Left ventricle myocardium inferior (tissue), 1 donor: Measurements from ENCODE around the gene CD164. TPM values are rescaled to one million over a fixed set of nuclear protein-coding genes. Genes with fewer than 3 reads are reported as not detected.
A peak's percentile ranks its signal among the peaks of the same experiment; 100 is the strongest.

ENCODE experiments used
- DNase-seq: peaks from one replicate; pipeline ENCODE4 v3.0.0-alpha.2; 2020
- H3K27ac ChIP-seq: fragments of 200-600 bp; replicated peaks from 2 replicates; pipeline ENCODE4 v1.8.0; 2021
- H3K27me3 ChIP-seq: fragments of 200-600 bp; 2 replicates; pipeline ENCODE4 v1.8.0; 2021; ENCODE audit warnings: low read depth
- H3K36me3 ChIP-seq: fragments of 200-600 bp; 2 replicates; pipeline ENCODE4 v1.8.0; 2021
- H3K4me1 ChIP-seq: fragments of 200-600 bp; 2 replicates; pipeline ENCODE4 v1.8.0; 2021
- H3K4me3 ChIP-seq: fragments of 200-600 bp; 2 replicates; pipeline ENCODE4 v1.8.0; 2021; ENCODE audit warnings: mild to moderate bottlenecking, moderate library complexity
- H3K9me3 ChIP-seq: fragments of 200-600 bp; replicated peaks from 2 replicates; pipeline ENCODE4 v1.8.0; 2021
- intact Hi-C: fragments of 100-400 bp; cut with micrococcal nuclease; formaldehyde crosslinking; loops from one replicate; pipeline ENCODE4 v1.11.0; 2022
- total RNA-seq: library from RNA; stranded (reverse); fragmentation: NEBNext Ultra II Directional; extraction: Animal tissue kit (Norgen Biotek cat#: 25700); gene quantifications from one replicate; pipeline ENCODE4 v1.2.1, GENCODE V29; 2021
- TF ChIP-seq, protein P1 (sequence below): fragments of 200-600 bp; IDR thresholded peaks from 2 replicates; pipeline ENCODE4 v1.8.0; 2021; ENCODE audit warnings: antibody characterized with exemption, mild to moderate bottlenecking, borderline replicate concordance
- donor health status: DM: no; HTN: yes; CAD: no; lungs with severe emphysema.

CD164 gene
- total RNA-seq, 1 donor from 2014 or later = 93.3 TPM

- DNase-seq = no peak
- H3K9me3 ChIP-seq = no peaks in the 10 kb centered on the region
- no peaks in the 10 kb centered on the region for H3K27me3 ChIP-seq
- no peak overlapping the region for H3K27ac ChIP-seq
- intact Hi-C loops = no loop called here
- H3K4me1 ChIP-seq = no peaks in the 10 kb centered on the region
- no peak overlapping the region for H3K4me3 ChIP-seq
- H3K36me3 ChIP-seq = no peaks in the 10 kb centered on the region
- TF ChIP-seq, protein P1, sequence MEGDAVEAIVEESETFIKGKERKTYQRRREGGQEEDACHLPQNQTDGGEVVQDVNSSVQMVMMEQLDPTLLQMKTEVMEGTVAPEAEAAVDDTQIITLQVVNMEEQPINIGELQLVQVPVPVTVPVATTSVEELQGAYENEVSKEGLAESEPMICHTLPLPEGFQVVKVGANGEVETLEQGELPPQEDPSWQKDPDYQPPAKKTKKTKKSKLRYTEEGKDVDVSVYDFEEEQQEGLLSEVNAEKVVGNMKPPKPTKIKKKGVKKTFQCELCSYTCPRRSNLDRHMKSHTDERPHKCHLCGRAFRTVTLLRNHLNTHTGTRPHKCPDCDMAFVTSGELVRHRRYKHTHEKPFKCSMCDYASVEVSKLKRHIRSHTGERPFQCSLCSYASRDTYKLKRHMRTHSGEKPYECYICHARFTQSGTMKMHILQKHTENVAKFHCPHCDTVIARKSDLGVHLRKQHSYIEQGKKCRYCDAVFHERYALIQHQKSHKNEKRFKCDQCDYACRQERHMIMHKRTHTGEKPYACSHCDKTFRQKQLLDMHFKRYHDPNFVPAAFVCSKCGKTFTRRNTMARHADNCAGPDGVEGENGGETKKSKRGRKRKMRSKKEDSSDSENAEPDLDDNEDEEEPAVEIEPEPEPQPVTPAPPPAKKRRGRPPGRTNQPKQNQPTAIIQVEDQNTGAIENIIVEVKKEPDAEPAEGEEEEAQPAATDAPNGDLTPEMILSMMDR = no peak
Observed at GRCh38 chr6:109327491-109327890, 54.8 kb downstream of the CD164 start.

DNA sequence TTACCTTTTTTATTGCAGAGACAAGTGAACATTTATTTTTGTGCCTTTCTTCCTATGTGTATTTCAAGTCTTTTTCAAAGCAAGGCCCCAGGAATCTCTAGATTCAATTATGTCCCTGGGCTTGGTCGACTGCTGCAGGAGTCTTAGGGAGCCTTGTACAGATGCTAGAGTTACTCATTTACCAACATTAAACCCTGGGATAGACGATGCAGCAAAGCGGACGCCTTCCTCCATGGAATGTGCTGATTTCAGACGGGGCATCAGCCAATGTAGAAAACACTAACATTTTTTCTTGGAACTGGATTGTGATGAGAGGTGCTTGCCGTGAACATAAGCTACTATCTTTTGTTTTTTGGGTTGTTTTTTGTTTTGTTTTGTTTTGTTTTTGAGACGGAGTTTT lies 55.9 kb downstream of the CD164 start:
- TF ChIP-seq, protein P1 = no peak
- H3K36me3 ChIP-seq = no peaks in the 10 kb centered on the region
- H3K9me3 ChIP-seq = no peaks in the 10 kb centered on the region
- no peak for DNase-seq
- intact Hi-C loops = no loop called here
- no peak overlapping the region for H3K27ac ChIP-seq
- H3K4me1 ChIP-seq = no peaks in the 10 kb centered on the region
- H3K4me3 ChIP-seq = no peak overlapping the region
- H3K27me3 ChIP-seq = no peaks in the 10 kb centered on the region

DNA sequence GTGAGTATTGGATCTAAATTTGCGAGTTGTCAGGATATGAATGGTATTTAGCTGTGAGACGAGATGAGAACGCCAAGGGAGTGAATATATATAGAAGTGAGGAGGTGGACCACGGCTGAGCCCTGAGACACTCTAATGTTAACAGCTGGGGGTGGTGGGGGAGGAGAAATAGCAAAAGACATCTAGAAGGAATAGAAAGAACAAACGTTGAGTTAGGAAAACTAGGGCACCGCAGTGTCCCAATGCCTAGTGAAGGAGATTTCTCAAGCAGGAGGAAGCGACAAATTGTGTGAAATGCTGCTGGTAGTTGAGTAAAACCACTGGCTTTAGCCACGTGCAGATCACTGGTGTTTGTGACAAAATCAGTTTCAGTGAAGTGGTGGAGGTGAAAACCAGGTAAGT lies 56.9 kb downstream of the CD164 start:
- H3K4me3 ChIP-seq = no peak overlapping the region
- no peaks in the 10 kb centered on the region for H3K36me3 ChIP-seq
- intact Hi-C loops = no loop called here
- H3K9me3 ChIP-seq = no peaks in the 10 kb centered on the region
- no peaks in the 10 kb centered on the region for H3K27me3 ChIP-seq
- no peak for DNase-seq
- no peaks in the 10 kb centered on the region for H3K4me1 ChIP-seq
- no peak overlapping the region for H3K27ac ChIP-seq
- TF ChIP-seq, protein P1 = no peak

DNA sequence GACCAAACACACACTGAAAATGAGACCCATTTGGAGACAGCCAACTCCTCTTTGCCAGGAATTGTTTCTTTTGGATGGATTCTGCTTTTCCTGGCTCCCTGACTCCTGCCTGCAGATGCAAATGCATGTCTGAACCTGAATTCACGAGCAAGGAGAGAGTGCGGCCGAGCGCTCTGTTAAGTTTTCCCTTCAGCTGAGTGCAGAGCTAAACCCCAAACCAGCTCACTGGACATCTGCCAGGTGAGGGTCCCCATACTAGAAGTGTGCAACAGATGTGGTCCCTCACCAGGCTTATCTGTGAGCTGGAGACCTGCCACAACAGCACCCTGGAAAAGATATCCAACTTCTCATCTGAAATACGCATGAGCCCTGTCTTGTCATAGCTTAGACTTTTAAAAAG lies 59.0 kb downstream of the CD164 start:
- intact Hi-C loops = no loop called here
- Histone ChIP-seq H3K4me3 (no peak overlapping the region), H3K27me3 (no peaks in the 10 kb centered on the region), H3K36me3 (no peaks in the 10 kb centered on the region), H3K27ac (no peak overlapping the region), H3K4me1 (peaks cover 7% of the 10 kb centered on the region), H3K9me3 (no peaks in the 10 kb centered on the region)
- no peak for DNase-seq
- TF ChIP-seq, protein P1 = no peak

- no peak overlapping the region for H3K27ac ChIP-seq
- intact Hi-C loops = no loop called here
- H3K27me3 ChIP-seq = no peaks in the 10 kb centered on the region
- H3K9me3 ChIP-seq = no peaks in the 10 kb centered on the region
- no peak overlapping the region for H3K4me3 ChIP-seq
- peaks cover 7% of the 10 kb centered on the region for H3K4me1 ChIP-seq
- no peaks in the 10 kb centered on the region for H3K36me3 ChIP-seq
- DNase-seq = peak; percentile 21
- TF ChIP-seq, protein P1 = no peak
Observed at GRCh38 chr6:109322825-109323224, 59.4 kb downstream of the CD164 start.

DNA sequence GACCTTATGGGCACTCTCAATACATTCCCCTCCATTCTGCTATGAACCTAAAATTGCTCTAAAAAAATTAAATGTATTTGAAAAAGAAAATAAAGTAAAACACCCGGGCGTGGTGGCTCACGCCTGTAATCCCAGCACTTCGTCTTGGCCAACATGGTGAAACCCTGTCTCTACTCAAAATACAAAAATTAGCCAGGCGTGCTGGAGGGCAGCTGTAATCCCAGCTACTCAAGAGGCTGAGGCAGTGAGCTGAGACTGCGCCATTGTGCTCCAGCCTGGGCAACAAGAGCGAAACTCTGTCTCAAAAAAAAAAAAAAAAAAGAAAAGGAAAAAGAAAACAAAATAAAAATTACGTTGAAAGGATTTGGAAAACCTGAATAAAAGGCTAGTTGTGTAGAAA lies 60.5 kb downstream of the CD164 start:
- TF ChIP-seq, protein P1 = no peak
- H3K4me1 ChIP-seq = peaks cover 7% of the 10 kb centered on the region
- intact Hi-C loops = no loop called here

More for the DNA sequence above, 60.5 kb downstream of the CD164 start:
- Histone ChIP-seq H3K4me3 (no peak overlapping the region), H3K36me3 (no peaks in the 10 kb centered on the region), H3K9me3 (no peaks in the 10 kb centered on the region), H3K27ac (no peak overlapping the region), H3K27me3 (no peaks in the 10 kb centered on the region)
- DNase-seq = no peak
